PC-3 (cell line): ENCODE results near the gene RTN4RL2. TPM values are rescaled to one million over a fixed set of nuclear protein-coding genes. Genes with fewer than 3 reads are reported as not detected.

Experiments
- ATAC-seq: fragments of 200-7000 bp; cut with Tn5 transposase; 2 replicates; pipeline ENCODE4 v1.9.1; 2020; ENCODE audit warnings: mild to moderate bottlenecking, moderate library complexity
- BruUV-seq: library from RNA; stranded (reverse); fragments of 400-500 nt; replicated peaks from 2 replicates; lab custom pipeline; 2021; lab: Mats Ljungman, UMichigan
- CTCF ChIA-PET: fragments of 300-600 bp; sonication (Branson Sonifier 250); formaldehyde crosslinking; loops from one replicate; lab custom pipeline; 2022; ENCODE audit warnings: antibody characterized with exemption; lab: Charles Lee
- POLR2A ChIA-PET: fragments of 300-600 bp; sonication (Branson Sonifier 250); formaldehyde crosslinking; loops from one replicate; lab custom pipeline; 2022; ENCODE audit warnings: antibody characterized with exemption; ENCODE audit not compliant: unreplicated experiment; lab: Charles Lee
- DNase-seq: peaks from one replicate; pipeline ENCODE4 v3.0.0-alpha.2; 2015
- H2AFZ ChIP-seq: fragments of 300-600 bp; sonication (generic); 2 replicates; pipeline ENCODE4 v1.6.0; 2016; ENCODE audit warnings: antibody characterized with exemption, low read length
- H3F3A ChIP-seq: fragments of 300-600 bp; sonication (generic); one replicate; pipeline ENCODE4 v1.6.0; 2017; ENCODE audit warnings: antibody characterized with exemption, low read length, control low read depth, mild to moderate bottlenecking; ENCODE audit not compliant: unreplicated experiment
- H3K27ac ChIP-seq: fragments of 300-600 bp; sonication (generic); 2 replicates; pipeline ENCODE4 v1.5.1; 2016; ENCODE audit warnings: mild to moderate bottlenecking, low read length
- H3K27me3 ChIP-seq: fragments of 300-600 bp; sonication (generic); 2 replicates; pipeline ENCODE4 v1.6.1; 2016; ENCODE audit warnings: low read length, mixed read lengths
- H3K36me3 ChIP-seq: fragments of 300-600 bp; sonication (generic); 2 replicates; pipeline ENCODE4 v1.6.1; 2016; ENCODE audit warnings: low read depth, mixed run types, low read length, mixed read lengths
- H3K4me1 ChIP-seq: fragments of 300-600 bp; sonication (generic); 2 replicates; pipeline ENCODE4 v1.5.1; 2016; ENCODE audit warnings: low read length; ENCODE audit not compliant: insufficient read depth
- H3K4me2 ChIP-seq: fragments of 300-600 bp; sonication (generic); 2 replicates; pipeline ENCODE4 v1.6.0; 2016; ENCODE audit warnings: low read length
- H3K4me3 ChIP-seq: fragments of 300-600 bp; sonication (generic); 2 replicates; pipeline ENCODE4 v1.5.1; 2016; ENCODE audit warnings: mild to moderate bottlenecking, low read length, mixed read lengths
- H3K79me2 ChIP-seq: fragments of 300-600 bp; sonication (generic); 2 replicates; pipeline ENCODE4 v1.6.1; 2017; ENCODE audit warnings: low read length, mixed read lengths
- H3K9ac ChIP-seq: fragments of 300-600 bp; sonication (generic); 2 replicates; pipeline ENCODE4 v1.6.0; 2016; ENCODE audit warnings: mild to moderate bottlenecking, low read length
- H3K9me2 ChIP-seq: fragments of 300-600 bp; sonication (generic); replicated peaks from 2 replicates; pipeline ENCODE4 v1.6.1; 2016; ENCODE audit warnings: mixed run types, low read length, mixed read lengths
- H3K9me3 ChIP-seq: fragments of 300-600 bp; sonication (generic); 2 replicates; pipeline ENCODE4 v1.6.1; 2016; ENCODE audit warnings: low read length, mixed read lengths
- H4K20me1 ChIP-seq: fragments of 300-600 bp; sonication (generic); 2 replicates; pipeline ENCODE4 v1.6.1; 2016; ENCODE audit warnings: low read length, mixed read lengths
- EZH2 ChIP-seq: fragments of 300-600 bp; sonication (generic); IDR thresholded peaks from one replicate; pipeline ENCODE4 v1.6.1; 2017; ENCODE audit warnings: antibody characterized with exemption, mild to moderate bottlenecking, low read length; ENCODE audit not compliant: unreplicated experiment
- EZH2phosphoT487 ChIP-seq: fragments of 300-600 bp; sonication (generic); IDR thresholded peaks from 2 replicates; pipeline ENCODE4 v1.6.1; 2018; ENCODE audit warnings: mild to moderate bottlenecking, antibody characterized with exemption, low read length, borderline replicate concordance
- intact Hi-C: fragments of 100-400 bp; cut with micrococcal nuclease; formaldehyde crosslinking; loops from 2 replicates; pipeline ENCODE4 v1.9.0; 2023
- total RNA-seq: library from RNA; depleted of rRNA; stranded (reverse); fragments of >200 nt; gene quantifications from 2 replicates; pipeline ENCODE4 v1.2.3, GENCODE V29; 2014
- TF ChIP-seq, protein P1 (sequence below): fragments of 300-600 bp; sonication (generic); conservative IDR thresholded peaks from 2 replicates; pipeline ENCODE4 v1.5.1; 2017; ENCODE audit warnings: antibody characterized with exemption, low read depth, mild to moderate bottlenecking, low read length

RTN4RL2 gene
- total RNA-seq, 1 experiment from 2014 or later, result 3.5 TPM

DNA sequence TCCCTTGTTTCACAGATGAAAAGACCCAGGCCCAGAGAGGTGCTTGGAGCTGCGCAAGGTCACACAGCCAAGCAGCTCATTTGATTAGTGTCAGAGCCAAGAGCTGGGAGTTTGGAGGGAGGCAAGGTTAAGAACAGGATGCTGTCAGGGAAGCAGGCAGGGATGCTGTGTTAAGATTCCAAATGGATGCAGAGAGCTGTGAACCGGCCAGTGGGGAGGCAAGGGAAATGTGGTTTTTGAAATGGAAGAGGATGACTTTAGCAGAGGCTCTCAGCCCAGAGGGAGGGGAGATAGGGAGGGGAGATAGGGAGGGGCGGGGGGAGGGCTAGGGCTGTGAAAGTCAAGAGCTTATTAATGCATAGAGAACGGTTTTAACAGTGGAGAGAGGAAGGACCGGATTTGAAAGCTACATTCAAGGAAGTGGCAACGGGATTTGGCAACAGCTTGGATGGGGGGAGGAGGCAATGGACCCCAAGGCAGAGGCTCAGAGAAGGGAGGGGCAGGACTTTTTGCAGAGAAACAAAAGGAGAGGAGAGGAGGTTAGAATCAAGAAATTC, 13.0 kb downstream of the RTN4RL2 start:
- Histone ChIP-seq H3F3A (no peaks in the 10 kb centered on the region), H2AFZ (no peak overlapping the region), H3K27ac (no peak overlapping the region), H3K9ac (no peak overlapping the region), H3K9me3 (no peaks in the 10 kb centered on the region), H3K4me2 (no peak overlapping the region), H3K79me2 (no peaks in the 10 kb centered on the region), H4K20me1 (no peaks in the 10 kb centered on the region), H3K36me3 (no peaks in the 10 kb centered on the region), H3K4me1 (peaks cover 29% of the 10 kb centered on the region), H3K4me3 (no peak overlapping the region), H3K27me3 (no peaks in the 10 kb centered on the region), H3K9me2 (no peaks in the 10 kb centered on the region)
- intact Hi-C loops, result no loop called here
- no TSS peak for BruUV-seq
- TF ChIP-seq EZH2phosphoT487 (no peak), EZH2 (no peak)
- TF ChIP-seq, protein P1, sequence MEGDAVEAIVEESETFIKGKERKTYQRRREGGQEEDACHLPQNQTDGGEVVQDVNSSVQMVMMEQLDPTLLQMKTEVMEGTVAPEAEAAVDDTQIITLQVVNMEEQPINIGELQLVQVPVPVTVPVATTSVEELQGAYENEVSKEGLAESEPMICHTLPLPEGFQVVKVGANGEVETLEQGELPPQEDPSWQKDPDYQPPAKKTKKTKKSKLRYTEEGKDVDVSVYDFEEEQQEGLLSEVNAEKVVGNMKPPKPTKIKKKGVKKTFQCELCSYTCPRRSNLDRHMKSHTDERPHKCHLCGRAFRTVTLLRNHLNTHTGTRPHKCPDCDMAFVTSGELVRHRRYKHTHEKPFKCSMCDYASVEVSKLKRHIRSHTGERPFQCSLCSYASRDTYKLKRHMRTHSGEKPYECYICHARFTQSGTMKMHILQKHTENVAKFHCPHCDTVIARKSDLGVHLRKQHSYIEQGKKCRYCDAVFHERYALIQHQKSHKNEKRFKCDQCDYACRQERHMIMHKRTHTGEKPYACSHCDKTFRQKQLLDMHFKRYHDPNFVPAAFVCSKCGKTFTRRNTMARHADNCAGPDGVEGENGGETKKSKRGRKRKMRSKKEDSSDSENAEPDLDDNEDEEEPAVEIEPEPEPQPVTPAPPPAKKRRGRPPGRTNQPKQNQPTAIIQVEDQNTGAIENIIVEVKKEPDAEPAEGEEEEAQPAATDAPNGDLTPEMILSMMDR, result no peak
- ChIA-PET CTCF (no interaction called here), POLR2A (no interaction called here)
- no peak for ATAC-seq
- no peak for DNase-seq

GRCh38 chr11:57474017-57474802, 13.9 kb downstream of the RTN4RL2 start:
- ATAC-seq, result no peak
- Histone ChIP-seq H3K27me3 (no peaks in the 10 kb centered on the region), H2AFZ (no peak overlapping the region), H4K20me1 (no peaks in the 10 kb centered on the region), H3K4me2 (no peak overlapping the region), H3K79me2 (no peaks in the 10 kb centered on the region), H3K27ac (no peak overlapping the region), H3K4me3 (no peak overlapping the region), H3K9me3 (no peaks in the 10 kb centered on the region), H3K4me1 (peaks cover 29% of the 10 kb centered on the region), H3K36me3 (no peaks in the 10 kb centered on the region), H3K9ac (no peak overlapping the region), H3F3A (no peaks in the 10 kb centered on the region), H3K9me2 (no peaks in the 10 kb centered on the region)
- ChIA-PET CTCF (no interaction called here), POLR2A (no interaction called here)
- intact Hi-C loops, result no loop called here
- BruUV-seq, result no TSS peak
- TF ChIP-seq EZH2phosphoT487 (no peak), EZH2 (no peak)
- TF ChIP-seq, protein P1, result no peak
- DNase-seq, result no peak

- Histone ChIP-seq H3K27ac (no peak overlapping the region), H3K4me1 (peaks cover 29% of the 10 kb centered on the region), H3K4me2 (no peak overlapping the region), H3K36me3 (no peaks in the 10 kb centered on the region), H3K4me3 (no peak overlapping the region), H3F3A (no peaks in the 10 kb centered on the region), H3K9ac (no peak overlapping the region), H3K9me2 (no peaks in the 10 kb centered on the region), H3K9me3 (no peaks in the 10 kb centered on the region), H2AFZ (no peak overlapping the region), H3K79me2 (no peaks in the 10 kb centered on the region), H3K27me3 (no peaks in the 10 kb centered on the region), H4K20me1 (no peaks in the 10 kb centered on the region)
- ChIA-PET CTCF (no interaction called here), POLR2A (no interaction called here)
- DNase-seq, result no peak
- BruUV-seq, result no TSS peak
- no peak for ATAC-seq
- intact Hi-C loops, result loop anchor here (5.0 kb wide), 1 partner anchor 53 kb away; no protein-coding TSS in a partner anchor
- TF ChIP-seq, protein P1, result no peak
- no peak for TF ChIP-seq EZH2
- TF ChIP-seq EZH2phosphoT487, result no peak
These were observed 14.4 kb downstream of the RTN4RL2 start for GRCh38 chr11:57474803-57475115.
